Endodermal cell (in vitro differentiated cells): ENCODE data around the gene TMEM116. TPM values are rescaled to one million over a fixed set of nuclear protein-coding genes. Genes with fewer than 3 reads are reported as not detected.

Experiments
- DNase-seq: peaks from one replicate; pipeline ENCODE4 v3.0.0-alpha.2; 2017
- H3K27ac ChIP-seq: 2 replicates; pipeline ENCODE4 v1.5.1; 2013; ENCODE audit warnings: mild to moderate bottlenecking, low read depth, low read length, moderate library complexity
- H3K27me3 ChIP-seq: 2 replicates; pipeline ENCODE4 v1.6.1; 2013; ENCODE audit warnings: mild to moderate bottlenecking, low read length, moderate library complexity; ENCODE audit not compliant: insufficient read depth, control insufficient read depth, poor library complexity, severe bottlenecking
- H3K36me3 ChIP-seq: 2 replicates; pipeline ENCODE4 v1.7.0; 2013; ENCODE audit warnings: mild to moderate bottlenecking, low read length, moderate library complexity; ENCODE audit not compliant: control insufficient read depth, insufficient read depth
- H3K4me1 ChIP-seq: one replicate; pipeline ENCODE4 v1.7.0; 2013; ENCODE audit warnings: low read length; ENCODE audit not compliant: control insufficient read depth, insufficient read depth
- H3K4me3 ChIP-seq: 2 replicates; pipeline ENCODE4 v1.5.1; 2013; ENCODE audit warnings: mild to moderate bottlenecking, low read length, moderate library complexity
- H3K9ac ChIP-seq: 2 replicates; pipeline ENCODE4 v1.6.1; 2013; ENCODE audit warnings: mild to moderate bottlenecking, low read length, moderate library complexity; ENCODE audit not compliant: poor library complexity, severe bottlenecking; ENCODE audit errors: extremely low read depth
- H3K9me3 ChIP-seq: 2 replicates; pipeline ENCODE4 v1.6.1; 2013; ENCODE audit warnings: mild to moderate bottlenecking, low read length, moderate library complexity; ENCODE audit not compliant: control insufficient read depth
- H3K27ac Mint-ChIP-seq: 2 replicates; pipeline ENCODE4 v1.8.0; 2020; ENCODE audit warnings: mixed read lengths
- H3K27me3 Mint-ChIP-seq: 2 replicates; pipeline ENCODE4 v1.8.0; 2021; ENCODE audit warnings: mild to moderate bottlenecking, mixed read lengths; ENCODE audit not compliant: insufficient read depth
- H3K36me3 Mint-ChIP-seq: 2 replicates; pipeline ENCODE4 v1.8.0; 2020; ENCODE audit warnings: low read depth, mixed read lengths
- H3K4me1 Mint-ChIP-seq: 2 replicates; pipeline ENCODE4 v1.8.0; 2020; ENCODE audit warnings: mixed read lengths
- H3K4me3 Mint-ChIP-seq: 2 replicates; pipeline ENCODE4 v1.8.0; 2020; ENCODE audit warnings: mild to moderate bottlenecking, moderate library complexity, mixed read lengths
- H3K9me3 Mint-ChIP-seq: 2 replicates; pipeline ENCODE4 v1.8.0; 2020; ENCODE audit warnings: mild to moderate bottlenecking, mixed read lengths
- WGBS, 2 experiments: methylation state at CpG; one replicate each; pipeline versions ENCODE4 v1.1.5 to v1.1.7; 2013; ENCODE audit warnings: missing lambda C conversion rate in 2 of 2, mixed read lengths in 1 of 2; ENCODE audit not compliant: insufficient coverage in 1 of 2, insufficient read length in 1 of 2; 5-methylcytosine and 5-hydroxymethylcytosine counted together
- total RNA-seq, 2 donors: library from RNA; stranded (reverse); fragmentation: NEBNext Ultra II Directional in 1 of 2; extraction: Animal tissue kit (Norgen Biotek cat#: 25700) in 1 of 2; gene quantifications; 2 replicates in 1 of 2; 3 replicates in 1 of 2; pipeline ENCODE4 v1.2.1, GENCODE V29; 2021
- TF ChIP-seq, protein P1 (sequence below): fragments of 200-600 bp; sonication (generic); conservative IDR thresholded peaks from 2 replicates; pipeline ENCODE4 v1.5.0; 2021; ENCODE audit warnings: antibody characterized with exemption, mild to moderate bottlenecking

The TMEM116 gene
- total RNA-seq, 2 donors from 2014 or later, result 13.1 to 17.0 TPM

DNA sequence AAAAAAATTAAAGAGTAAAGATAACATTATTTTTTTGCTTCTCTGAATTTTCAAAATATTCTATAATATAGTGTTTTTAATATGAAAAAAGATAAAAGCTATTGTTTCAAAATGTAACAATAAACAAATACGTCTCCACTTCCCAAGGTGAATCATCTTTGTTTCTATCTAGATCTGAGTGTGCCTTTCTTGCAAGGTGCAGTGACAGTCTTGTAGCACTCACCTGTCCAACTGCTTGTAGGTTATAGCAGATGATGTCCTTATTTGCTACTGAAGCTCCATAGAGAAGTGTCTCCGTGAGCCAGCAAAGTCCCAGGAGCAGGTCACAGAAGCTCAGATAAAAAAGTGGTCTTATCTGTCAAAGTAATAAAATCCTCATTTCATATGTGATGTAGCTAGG, 21.4 kb downstream of the TMEM116 start:
- 97 to 100% methylated on average over 1 to 2 of the region's 2 CpGs for WGBS, 2 experiments
- Histone ChIP-seq H3K4me1 (no peaks in the 10 kb centered on the region), H3K9me3 (no peaks in the 10 kb centered on the region), H3K27ac (no peak overlapping the region), H3K4me3 (no peak overlapping the region), H3K9ac (no peak overlapping the region), H3K27me3 (no peaks in the 10 kb centered on the region), H3K36me3 (no peaks in the 10 kb centered on the region)
- Mint-ChIP-seq H3K27me3 (no peaks in the 10 kb centered on the region), H3K36me3 (peaks cover 21% of the 10 kb centered on the region), H3K9me3 (no peaks in the 10 kb centered on the region), H3K27ac (no peak overlapping the region), H3K4me3 (no peak overlapping the region), H3K4me1 (no peaks in the 10 kb centered on the region)
- TF ChIP-seq, protein P1, sequence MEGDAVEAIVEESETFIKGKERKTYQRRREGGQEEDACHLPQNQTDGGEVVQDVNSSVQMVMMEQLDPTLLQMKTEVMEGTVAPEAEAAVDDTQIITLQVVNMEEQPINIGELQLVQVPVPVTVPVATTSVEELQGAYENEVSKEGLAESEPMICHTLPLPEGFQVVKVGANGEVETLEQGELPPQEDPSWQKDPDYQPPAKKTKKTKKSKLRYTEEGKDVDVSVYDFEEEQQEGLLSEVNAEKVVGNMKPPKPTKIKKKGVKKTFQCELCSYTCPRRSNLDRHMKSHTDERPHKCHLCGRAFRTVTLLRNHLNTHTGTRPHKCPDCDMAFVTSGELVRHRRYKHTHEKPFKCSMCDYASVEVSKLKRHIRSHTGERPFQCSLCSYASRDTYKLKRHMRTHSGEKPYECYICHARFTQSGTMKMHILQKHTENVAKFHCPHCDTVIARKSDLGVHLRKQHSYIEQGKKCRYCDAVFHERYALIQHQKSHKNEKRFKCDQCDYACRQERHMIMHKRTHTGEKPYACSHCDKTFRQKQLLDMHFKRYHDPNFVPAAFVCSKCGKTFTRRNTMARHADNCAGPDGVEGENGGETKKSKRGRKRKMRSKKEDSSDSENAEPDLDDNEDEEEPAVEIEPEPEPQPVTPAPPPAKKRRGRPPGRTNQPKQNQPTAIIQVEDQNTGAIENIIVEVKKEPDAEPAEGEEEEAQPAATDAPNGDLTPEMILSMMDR, result no peak
- DNase-seq, result no peak

DNA sequence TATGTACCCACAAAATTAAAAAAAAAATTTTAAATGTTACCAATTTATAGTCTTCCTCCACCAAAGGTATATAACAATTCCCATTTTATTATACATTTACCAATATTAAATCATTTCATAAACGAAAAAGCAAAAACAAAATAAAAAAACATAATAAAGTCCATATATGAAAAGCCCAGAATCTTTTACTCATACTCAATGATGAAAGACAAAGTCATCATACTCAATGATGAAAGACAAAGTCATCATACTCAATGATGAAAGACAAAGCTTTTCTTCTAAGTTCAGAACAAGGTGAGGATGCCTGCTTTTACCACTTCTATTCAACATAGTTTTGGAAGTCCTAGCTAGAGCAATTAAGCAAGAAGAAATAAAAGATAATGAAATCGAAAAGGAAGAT, 28.1 kb downstream of the TMEM116 start:
- no peak overlapping the region for H3K4me3 Mint-ChIP-seq
- 84 to 100% methylated on average over 1 to 2 of the region's 2 CpGs for WGBS, 2 experiments

DNA sequence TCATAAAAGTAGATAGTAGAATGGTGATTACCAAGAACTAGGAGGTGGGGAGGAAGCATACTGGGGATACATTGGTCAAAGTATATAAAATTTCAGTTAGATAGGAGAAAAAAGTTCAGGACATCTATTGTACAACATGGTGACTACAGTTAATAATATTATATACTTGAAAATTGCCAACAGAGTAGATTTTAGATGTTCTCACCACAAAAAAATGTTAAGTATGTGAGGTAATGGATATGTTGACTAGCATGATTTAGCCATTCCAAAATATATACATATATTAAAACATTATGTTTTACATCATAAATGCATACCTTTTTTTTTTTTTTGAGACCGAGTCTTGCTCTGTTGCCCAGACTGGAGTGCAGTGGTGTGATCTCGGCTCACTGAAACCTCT, 31.0 kb downstream of the TMEM116 start:
- Histone ChIP-seq H3K27me3 (no peaks in the 10 kb centered on the region), H3K27ac (no peak overlapping the region), H3K4me3 (no peak overlapping the region), H3K4me1 (no peaks in the 10 kb centered on the region), H3K9ac (no peak overlapping the region), H3K36me3 (no peaks in the 10 kb centered on the region), H3K9me3 (no peaks in the 10 kb centered on the region)
- H3K27ac Mint-ChIP-seq, result no peak overlapping the region
- H3K36me3 Mint-ChIP-seq, result peaks cover 5% of the 10 kb centered on the region
- H3K9me3 Mint-ChIP-seq, result no peaks in the 10 kb centered on the region
- no peak overlapping the region for H3K4me3 Mint-ChIP-seq
- no peaks in the 10 kb centered on the region for H3K27me3 Mint-ChIP-seq
- DNase-seq, result no peak
- TF ChIP-seq, protein P1, result no peak
- WGBS, 2 experiments, result 86 to 90% methylated on average over 1 to 2 of the region's 2 CpGs
- no peaks in the 10 kb centered on the region for H3K4me1 Mint-ChIP-seq

More for the DNA sequence above, 28.1 kb downstream of the TMEM116 start:
- H3K27me3 ChIP-seq, result no peaks in the 10 kb centered on the region
- H3K4me1 ChIP-seq, result no peaks in the 10 kb centered on the region
- H3K27ac ChIP-seq, result no peak overlapping the region
- Mint-ChIP-seq H3K9me3 (no peaks in the 10 kb centered on the region), H3K36me3 (peaks cover 9% of the 10 kb centered on the region), H3K27me3 (no peaks in the 10 kb centered on the region), H3K27ac (no peak overlapping the region), H3K4me1 (no peaks in the 10 kb centered on the region)
- DNase-seq, result no peak
- H3K9ac ChIP-seq, result no peak overlapping the region
- no peaks in the 10 kb centered on the region for H3K9me3 ChIP-seq
- H3K36me3 ChIP-seq, result no peaks in the 10 kb centered on the region
- H3K4me3 ChIP-seq, result no peak overlapping the region
- TF ChIP-seq, protein P1, result no peak
